A549 (cell line): ENCODE measurements around the gene CPT1A. TPM values are rescaled to one million over a fixed set of nuclear protein-coding genes. Genes with fewer than 3 reads are reported as not detected.

ENCODE experiments used
- ATAC-seq, 2 experiments: fragments of 200-7000 bp in 1 of 2; fragments of >200 bp in 1 of 2; cut with Nextera tagmentation in 1 of 2; cut with Tn5 transposase in 1 of 2; 3 replicates each; pipeline versions ENCODE4 v1.8.0 to v1.9.1; 2018 to 2020; ENCODE audit warnings: mild to moderate bottlenecking in 1 of 2, moderate library complexity in 1 of 2
- CTCF ChIA-PET: fragments of 300-600 bp; sonication (Branson Sonifier 250); formaldehyde crosslinking; extraction: SDS; loops from one replicate; lab custom pipeline; 2021; ENCODE audit warnings: antibody characterized with exemption, inconsistent platforms; lab: Yijun Ruan, JAX
- POLR2A ChIA-PET: fragments of 350-600 bp; formaldehyde crosslinking; extraction: SDS; loops from one replicate; lab custom pipeline; 2021; ENCODE audit warnings: antibody characterized with exemption, inconsistent platforms; lab: Yijun Ruan, JAX
- DNase-seq, 2 experiments: peaks; one replicate each; pipeline versions ENCODE4 v3.0.0 to v3.0.0-alpha.2; 2011 to 2016; ENCODE audit warnings: low read depth in 1 of 2, low spot score in 1 of 2
- FAIRE-seq: peaks from 2 replicates; lab custom pipeline; 2011; peaks lifted over from hg19 to GRCh38; lab: Jason Lieb, UNC
- H3K27ac ChIP-seq, 2 experiments: fragments of >200 bp; sonication (Bioruptor Twin); formaldehyde crosslinking; 3 replicates each; pipeline ENCODE4 v1.5.1; 2016 to 2017
- H3K4me1 ChIP-seq: fragments of >200 bp; sonication (Bioruptor Twin); formaldehyde crosslinking; 3 replicates; pipeline ENCODE4 v1.6.1; 2016
- H3K4me2 ChIP-seq: fragments of >200 bp; sonication (Bioruptor Twin); formaldehyde crosslinking; 3 replicates; pipeline ENCODE4 v1.6.1; 2016
- H3K4me3 ChIP-seq: fragments of >200 bp; sonication (Bioruptor Twin); formaldehyde crosslinking; 3 replicates; pipeline ENCODE4 v1.5.1; 2016
- H3K9me3 ChIP-seq: fragments of >200 bp; sonication (Bioruptor Twin); formaldehyde crosslinking; 3 replicates; pipeline ENCODE4 v1.6.1; 2016
- ATOH8 ChIP-seq: fragments of 250-450 bp; sonication (Bioruptor Pico); IDR thresholded peaks from 2 replicates; pipeline ENCODE4 v1.5.0; 2020; ENCODE audit warnings: low read depth, mild to moderate bottlenecking, moderate library complexity
- CEBPB ChIP-seq, 2 experiments: fragments of >200 bp in 1 of 2; sonication (Bioruptor Twin) in 1 of 2; formaldehyde crosslinking in 1 of 2; IDR thresholded peaks; 2 replicates each; pipeline ENCODE4 v1.6.1; 2012 to 2016
- EHF ChIP-seq: fragments of 250-450 bp; sonication (Bioruptor Pico); IDR thresholded peaks from 2 replicates; pipeline ENCODE4 v1.5.0; 2020; ENCODE audit warnings: mild to moderate bottlenecking
- FOSB ChIP-seq: fragments of 250-450 bp; sonication (Bioruptor Pico); IDR thresholded peaks from 2 replicates; pipeline ENCODE4 v1.5.0; 2020; ENCODE audit warnings: mild to moderate bottlenecking, moderate library complexity
- GATA3 ChIP-seq: IDR thresholded peaks from 2 replicates; pipeline ENCODE4 v1.6.1; 2012; ENCODE audit warnings: borderline replicate concordance
- JUN ChIP-seq, 2 experiments: fragments of >200 bp; sonication (Bioruptor Twin); formaldehyde crosslinking; IDR thresholded peaks; 2 replicates in 1 of 2; 3 replicates in 1 of 2; pipeline ENCODE4 v1.6.1; 2016 to 2017
- KDM5A ChIP-seq: fragments of 200-600 bp; sonication (generic); IDR thresholded peaks from 2 replicates; pipeline ENCODE4 v1.6.1; 2016; ENCODE audit warnings: antibody characterized with exemption, mild to moderate bottlenecking
- MAZ ChIP-seq: fragments of 150-350 bp; IDR thresholded peaks from 2 replicates; pipeline ENCODE4 v1.6.1; 2014; ENCODE audit warnings: antibody characterized with exemption, low read depth, low read length, borderline replicate concordance
- MYC ChIP-seq: IDR thresholded peaks from 2 replicates; pipeline ENCODE4 v1.6.1; 2012; ENCODE audit warnings: mild to moderate bottlenecking, inconsistent platforms, low read length, improper control_type of control experiment, borderline replicate concordance
- NFE2L2 ChIP-seq: fragments of 150-350 bp; conservative IDR thresholded peaks from 2 replicates; pipeline ENCODE4 v1.6.1; 2014; ENCODE audit warnings: low read length
- POLR2AphosphoS2 ChIP-seq: conservative IDR thresholded peaks from 2 replicates; pipeline ENCODE4 v1.6.1; 2012; ENCODE audit warnings: low read length, improper control_type of control experiment, inconsistent platforms
- RAD21 ChIP-seq, 2 experiments: fragments of >200 bp in 1 of 2; sonication (Bioruptor Twin) in 1 of 2; formaldehyde crosslinking in 1 of 2; IDR thresholded peaks in 1 of 2; conservative IDR thresholded peaks in 1 of 2; 2 replicates in 1 of 2; 3 replicates in 1 of 2; pipeline ENCODE4 v1.6.1; 2012 to 2018; ENCODE audit warnings: inconsistent platforms in 1 of 2
- RFX5 ChIP-seq: fragments of 450-650 bp; IDR thresholded peaks from 2 replicates; pipeline ENCODE4 v1.7.1; 2014; ENCODE audit warnings: antibody characterized with exemption, mild to moderate bottlenecking, moderate library complexity
- RNF2 ChIP-seq: fragments of 200-600 bp; sonication (generic); IDR thresholded peaks from 2 replicates; pipeline ENCODE4 v1.6.1; 2016; ENCODE audit warnings: low read depth, mild to moderate bottlenecking, antibody characterized with exemption, moderate library complexity, borderline replicate concordance
- SMC3 ChIP-seq: fragments of >200 bp; sonication (Bioruptor Twin); formaldehyde crosslinking; IDR thresholded peaks from 3 replicates; pipeline ENCODE4 v1.6.1; 2018; ENCODE audit warnings: inconsistent platforms
- USF2 ChIP-seq: fragments of 450-650 bp; IDR thresholded peaks from 2 replicates; pipeline ENCODE4 v1.6.1; 2014; ENCODE audit warnings: antibody characterized with exemption
- ZSCAN20 ChIP-seq: fragments of 250-450 bp; sonication (Bioruptor Pico); IDR thresholded peaks from 2 replicates; pipeline ENCODE4 v1.8.0; 2022; ENCODE audit warnings: mild to moderate bottlenecking, moderate library complexity
- WGBS: methylation state at CpG from one replicate; pipeline ENCODE4 v1.1.6; 2017; ENCODE audit errors: missing lambda C conversion rate; 5-methylcytosine and 5-hydroxymethylcytosine counted together
- polyA plus RNA-seq, 4 experiments: library from polyadenylated mRNA; depleted of rRNA in 3 of 4; stranded (reverse); fragments of >200 nt; fragmentation: RNase III in 1 of 4; extraction: RNeasy Plus Mini Kit Qiagen cat#74134 plus additional on column Dnase treatment in 1 of 4; gene quantifications; 2 replicates in 3 of 4; 3 replicates in 1 of 4; pipeline ENCODE4 v1.2.3, GENCODE V29; 2011 to 2017

CPT1A gene
- polyA plus RNA-seq, 2 of the 4 experiments (the other 2 are of a cell fraction) = 15.0 to 21.4 TPM

GRCh38 chr11:68808787-68809186 is 32.9 kb downstream of the CPT1A start:
- no peak for ATAC-seq
- no peak for DNase-seq
- Histone ChIP-seq H3K4me1 (no peaks in the 10 kb centered on the region), H3K4me2 (no peak overlapping the region), H3K9me3 (no peaks in the 10 kb centered on the region), H3K4me3 (no peak overlapping the region), H3K27ac (no peak overlapping the region)
- no peak for TF ChIP-seq POLR2AphosphoS2
- TF ChIP-seq USF2 = no peak
- TF ChIP-seq KDM5A = no peak
- TF ChIP-seq ZSCAN20 (CRISPR knock-in tag) = no peak
- TF ChIP-seq NFE2L2 = no peak
- TF ChIP-seq MYC = no peak
- TF ChIP-seq CEBPB (IDR thresholded peaks at IDR 0.05) = no peak
- CTCF ChIA-PET = interaction anchor here (1.2 to 1.5 kb wide), 3 partner anchors 9 to 15 kb away, joined by 3 to 4 read pairs (median 3); no protein-coding TSS in a partner anchor
- 85% methylated on average over 2 of the region's 2 CpGs for WGBS
- POLR2A ChIA-PET = no interaction called here
- FAIRE-seq = no peak

GRCh38 chr11:68806931-68807844 is 34.5 kb downstream of the CPT1A start:
- POLR2A ChIA-PET = no interaction called here
- no peak overlapping the region for H3K4me3 ChIP-seq
- WGBS = 90% methylated on average over 22 of the region's 23 CpGs
- FAIRE-seq (no peak), ATAC-seq (no peak), DNase-seq (no peak)
- no peak overlapping the region for H3K4me2 ChIP-seq
- TF ChIP-seq RFX5 (peak; percentile 89), ZSCAN20 (CRISPR knock-in tag) (no peak)
- H3K4me1 ChIP-seq = no peaks in the 10 kb centered on the region
- CTCF ChIA-PET = interaction anchor here (0.6 to 1.2 kb wide), 2 partner anchors 10 to 80 kb away, joined by 3 to 5 read pairs; no protein-coding TSS in a partner anchor
- H3K27ac ChIP-seq = no peak overlapping the region
- no peaks in the 10 kb centered on the region for H3K9me3 ChIP-seq

GRCh38 chr11:68804786-68805185 is 36.9 kb downstream of the CPT1A start:
- DNase-seq = no peak
- WGBS = 61% methylated on average over 3 of the region's 3 CpGs
- no peak overlapping the region for H3K4me3 ChIP-seq
- no peak overlapping the region for H3K4me2 ChIP-seq
- no peaks in the 10 kb centered on the region for H3K9me3 ChIP-seq
- peak; percentile 61 to 64; a peak in 3 of 6 replicates for ATAC-seq
- no peak for TF ChIP-seq KDM5A
- TF ChIP-seq RAD21 (conservative IDR thresholded peaks at IDR 0.05 in 1 of 2, IDR thresholded peaks at IDR 0.05 in 1 of 2) = no peak
- no peak for TF ChIP-seq RFX5
- TF ChIP-seq MAZ = no peak
- no peak for TF ChIP-seq CEBPB (IDR thresholded peaks at IDR 0.05)
- no peak for TF ChIP-seq FOSB (CRISPR knock-in tag)
- no peak for TF ChIP-seq GATA3
- TF ChIP-seq SMC3 = no peak
- TF ChIP-seq ATOH8 (CRISPR knock-in tag) = no peak
- H3K4me1 ChIP-seq = no peaks in the 10 kb centered on the region
- POLR2A ChIA-PET = no interaction called here
- CTCF ChIA-PET = interaction anchor here (0.7 kb wide), 1 partner anchor 252 kb away, joined by 4 read pairs; no protein-coding TSS in a partner anchor
- no peak overlapping the region for H3K27ac ChIP-seq
- no peak for FAIRE-seq

- ATAC-seq = no peak
- H3K4me3 ChIP-seq = no peak overlapping the region
- H3K4me2 ChIP-seq = no peak overlapping the region
- H3K4me1 ChIP-seq = no peaks in the 10 kb centered on the region
- ChIA-PET CTCF (interaction anchor here (0.6 kb wide), 1 partner anchor 994 kb away, joined by 3 read pairs; no protein-coding TSS in a partner anchor), POLR2A (no interaction called here)
- TF ChIP-seq JUN (IDR thresholded peaks at IDR 0.05) (no peak), POLR2AphosphoS2 (no peak), RNF2 (no peak), EHF (CRISPR knock-in tag) (no peak)
- WGBS = 92% methylated on average over 8 of the region's 8 CpGs
- H3K9me3 ChIP-seq = no peaks in the 10 kb centered on the region
- no peak for FAIRE-seq
- no peak for DNase-seq
- no peak overlapping the region for H3K27ac ChIP-seq
Measured at GRCh38 chr11:68803766-68804165, 38.0 kb downstream of the CPT1A start.
